ENCODE results near the gene SERPINA5. TPM values are rescaled to one million over a fixed set of nuclear protein-coding genes. Genes with fewer than 3 reads are reported as not detected.
A peak's percentile ranks its signal among the peaks of the same experiment; 100 is the strongest.

Gene SERPINA5
- total RNA-seq, 4 donors from 2014 or later = 0.38 to 4.1 (median 1.9) TPM

GRCh38 chr14:94582851-94583250, 1.6 kb downstream of the SERPINA5 start:
- H3K4me3 ChIP-seq (ENCODE audit: low read depth, poor library complexity, severe bottlenecking) = no peak overlapping the region
- WGBS, 2 donors = 53 to 83% methylated on average over 3 of the region's 3 CpGs
- TF ChIP-seq CTCF (IDR thresholded peaks at IDR 0.05) (no peak), POLR2A (IDR thresholded peaks at IDR 0.05) (no peak)
- intact Hi-C loops (cut with DNase I; ENCODE audit: low total_unique reads) = no loop called here
- DNase-seq (ENCODE audit: low spot score in 2 of 2) = no peak

- 85 to 90% methylated on average over 4 of the region's 4 CpGs for WGBS, 2 donors
- intact Hi-C loops (cut with DNase I; ENCODE audit: low total_unique reads) = no loop called here
- TF ChIP-seq CTCF (IDR thresholded peaks at IDR 0.05) (no peak), POLR2A (IDR thresholded peaks at IDR 0.05) (no peak)
- H3K4me3 ChIP-seq (ENCODE audit: low read depth, poor library complexity, severe bottlenecking) = no peak overlapping the region
- peak in 1 of 2 donors; percentile 65 for DNase-seq (ENCODE audit: low spot score in 2 of 2)
Measured at GRCh38 chr14:94583557-94583956, 2.3 kb downstream of the SERPINA5 start.

- WGBS, 2 donors = 75 to 79% methylated on average over 5 of the region's 5 CpGs
- no peak overlapping the region for H3K4me3 ChIP-seq (ENCODE audit: low read depth, poor library complexity, severe bottlenecking)
- TF ChIP-seq POLR2A (IDR thresholded peaks at IDR 0.05) (no peak), CTCF (IDR thresholded peaks at IDR 0.05) (no peak)
- peak in 1 of 2 donors; percentile 76 for DNase-seq (ENCODE audit: low spot score in 2 of 2)
- intact Hi-C loops (cut with DNase I; ENCODE audit: low total_unique reads) = no loop called here
Measured at GRCh38 chr14:94584591-94585280, 3.5 kb downstream of the SERPINA5 start.

GRCh38 chr14:94586635-94587034, 5.4 kb downstream of the SERPINA5 start:
- WGBS, 2 donors = 87 to 88% methylated on average over 4 of the region's 4 CpGs
- H3K4me3 ChIP-seq (ENCODE audit: low read depth, poor library complexity, severe bottlenecking) = no peak overlapping the region
- no peak for TF ChIP-seq POLR2A (IDR thresholded peaks at IDR 0.05)
- peak in 1 of 2 donors; percentile 72 for DNase-seq (ENCODE audit: low spot score in 2 of 2)
- intact Hi-C loops (cut with DNase I; ENCODE audit: low total_unique reads) = no loop called here

- H3K4me3 ChIP-seq (ENCODE audit: low read depth, poor library complexity, severe bottlenecking) = no peak overlapping the region
- no peak for DNase-seq (ENCODE audit: low spot score in 2 of 2)
- WGBS, 2 donors = 88 to 89% methylated on average over 4 of the region's 4 CpGs
- TF ChIP-seq POLR2A (IDR thresholded peaks at IDR 0.05) = no peak
- TF ChIP-seq CTCF (IDR thresholded peaks at IDR 0.05) = no peak
- intact Hi-C loops (cut with DNase I; ENCODE audit: low total_unique reads) = no loop called here
Measured at GRCh38 chr14:94588311-94588710, 7.1 kb downstream of the SERPINA5 start.

GRCh38 chr14:94591073-94591472, 9.8 kb downstream of the SERPINA5 start:
- DNase-seq (ENCODE audit: low spot score in 2 of 2) = no peak
- intact Hi-C loops (cut with DNase I; ENCODE audit: low total_unique reads) = no loop called here
- TF ChIP-seq POLR2A (IDR thresholded peaks at IDR 0.05) = no peak
- no peak overlapping the region for H3K4me3 ChIP-seq (ENCODE audit: low read depth, poor library complexity, severe bottlenecking)

GRCh38 chr14:94591871-94592270, 10.6 kb downstream of the SERPINA5 start:
- no peak overlapping the region for H3K4me3 ChIP-seq (ENCODE audit: low read depth, poor library complexity, severe bottlenecking)
- intact Hi-C loops (cut with DNase I; ENCODE audit: low total_unique reads) = no loop called here
- TF ChIP-seq POLR2A (IDR thresholded peaks at IDR 0.05) (no peak), CTCF (IDR thresholded peaks at IDR 0.05) (no peak)
- 97 to 99% methylated on average over 8 of the region's 8 CpGs for WGBS, 2 donors
- no peak for DNase-seq (ENCODE audit: low spot score in 2 of 2)

Measured in lower leg skin (tissue), 4 donors.